SK-MEL-5 (cell line): Measurements from ENCODE around the gene SPN. TPM values are rescaled to one million over a fixed set of nuclear protein-coding genes. Genes with fewer than 3 reads are reported as not detected.

ENCODE experiments used
- DNase-seq: peaks from one replicate; pipeline ENCODE4 v3.0.0-alpha.2; 2016; ENCODE audit warnings: low read depth, low spot score
- in situ Hi-C: cut with HindIII; loops from 2 replicates; pipeline ENCODE4 v1.10.0; 2016; ENCODE audit warnings: low sequenced_read_pairs, high pct_unique_total_duplicates, low pct_unique_long_range_greater_than_20kb
- total RNA-seq: library from RNA; depleted of rRNA; stranded (reverse); fragments of >200 nt; shearing (Covaris generic); gene quantifications from 2 replicates; pipeline ENCODE4 v1.2.3, GENCODE V29; 2014; rRNA removed

SPN gene
- total RNA-seq, 1 experiment from 2014 or later: not detected

GRCh38 chr16:29710227-29711219 is 47.5 kb downstream of the SPN start:
- DNase-seq: peak; percentile 79
- in situ Hi-C loops: no loop called here

- in situ Hi-C loops: no loop called here
- no peak for DNase-seq
These were observed 49.8 kb downstream of the SPN start for GRCh38 chr16:29712809-29713208.

GRCh38 chr16:29714396-29714795 is 51.3 kb downstream of the SPN start:
- DNase-seq: no peak
- in situ Hi-C loops: no loop called here

- in situ Hi-C loops: no loop called here
- no peak for DNase-seq
These were observed 51.9 kb downstream of the SPN start for GRCh38 chr16:29714972-29715371.

- no peak for DNase-seq
- in situ Hi-C loops: no loop called here
These were observed 54.1 kb downstream of the SPN start for GRCh38 chr16:29717113-29717512.

GRCh38 chr16:29719063-29719462 is 56.0 kb downstream of the SPN start:
- DNase-seq: no peak
- in situ Hi-C loops: no loop called here

Other genes with a start within 250 kb of the SPN start
- gene BOLA2, start 208.9 kb upstream of the SPN start, total RNA-seq: 37.0 and 41.2 TPM in 2 replicates
- gene SLX1B, start 208.7 kb upstream of the SPN start, total RNA-seq: 0.71 and 1.8 TPM in 2 replicates
- 0.69 and 0.80 TPM in 2 replicates for gene SULT1A4, start 203.3 kb upstream of the SPN start, total RNA-seq
- gene NPIPB12, start 156.8 kb upstream of the SPN start, total RNA-seq: 4.5 and 15.1 TPM in 2 replicates
- gene QPRT, start 15.9 kb downstream of the SPN start, total RNA-seq: 41.1 and 46.0 TPM in 2 replicates
- not detected in 2 replicates for gene C16orf54, start 82.7 kb downstream of the SPN start, total RNA-seq
- not detected in 2 replicates for gene ZG16, start 115.0 kb downstream of the SPN start, total RNA-seq
- 29.9 and 34.9 TPM in 2 replicates for gene KIF22, start 127.5 kb downstream of the SPN start, total RNA-seq
- 163 and 182 TPM in 2 replicates for gene MAZ, start 143.3 kb downstream of the SPN start, total RNA-seq
- gene PRRT2, start 148.9 kb downstream of the SPN start, total RNA-seq: not detected in 2 replicates
- gene PAGR1, start 152.9 kb downstream of the SPN start, total RNA-seq: 19.8 and 21.1 TPM in 2 replicates
- 35.7 and 41.9 TPM in 2 replicates for gene MVP, start 157.2 kb downstream of the SPN start, total RNA-seq
- gene CDIPT, start 200.0 kb downstream of the SPN start, total RNA-seq: 74.1 and 82.6 TPM in 2 replicates
- 8.7 and 10.3 TPM in 2 replicates for gene SEZ6L2, start 236.3 kb downstream of the SPN start, total RNA-seq
- gene ASPHD1, start 237.2 kb downstream of the SPN start, total RNA-seq: 3.4 and 3.7 TPM in 2 replicates